GM19324 (cell line): ENCODE data around the gene NIN.

ENCODE experiments used
- ATAC-seq: cut with Tn5 transposase; IDR thresholded peaks from one replicate; pipeline ENCODE4 v1.9.1; 2021; ENCODE audit warnings: mild to moderate bottlenecking, moderate library complexity; ENCODE audit not compliant: unreplicated experiment, low FRiP score

Gene NIN

GRCh38 chr14:50769863-50770500, 61.0 kb downstream of the NIN start:
- ATAC-seq = no peak

GRCh38 chr14:50768680-50769079, 62.3 kb downstream of the NIN start:
- no peak for ATAC-seq

GRCh38 chr14:50766338-50766886, 64.5 kb downstream of the NIN start:
- no peak for ATAC-seq

- ATAC-seq = no peak
Observed at GRCh38 chr14:50763382-50764007, 67.5 kb downstream of the NIN start.

GRCh38 chr14:50762931-50763300, 68.0 kb downstream of the NIN start:
- no peak for ATAC-seq

GRCh38 chr14:50762001-50762930, 68.7 kb downstream of the NIN start:
- ATAC-seq = no peak

GRCh38 chr14:50759800-50760543, 71.0 kb downstream of the NIN start:
- no peak for ATAC-seq

GRCh38 chr14:50758945-50759344, 72.0 kb downstream of the NIN start:
- no peak for ATAC-seq

GRCh38 chr14:50758305-50758704, 72.7 kb downstream of the NIN start:
- no peak for ATAC-seq

GRCh38 chr14:50757702-50758101, 73.3 kb downstream of the NIN start:
- no peak for ATAC-seq

GRCh38 chr14:50756300-50756699, 74.7 kb downstream of the NIN start:
- ATAC-seq = no peak

- no peak for ATAC-seq
Observed at GRCh38 chr14:50750323-50750722, 80.6 kb downstream of the NIN start.

- no peak for ATAC-seq
Observed at GRCh38 chr14:50745401-50746058, 85.4 kb downstream of the NIN start.

- ATAC-seq = no peak
Observed at GRCh38 chr14:50744231-50744630, 86.7 kb downstream of the NIN start.

GRCh38 chr14:50741567-50741966, 89.4 kb downstream of the NIN start:
- no peak for ATAC-seq

- no peak for ATAC-seq
Observed at GRCh38 chr14:50740856-50741255, 90.1 kb downstream of the NIN start.

- ATAC-seq = no peak
Observed at GRCh38 chr14:50739186-50739585, 91.8 kb downstream of the NIN start.

GRCh38 chr14:50736932-50737419, 94.0 kb downstream of the NIN start:
- ATAC-seq = peak; percentile 63

- no peak for ATAC-seq
Observed at GRCh38 chr14:50734950-50735695, 95.8 kb downstream of the NIN start.
